ENCODE data around the gene GPR65. TPM values are rescaled to one million over a fixed set of nuclear protein-coding genes. Genes with fewer than 3 reads are reported as not detected.

The GPR65 gene
- polyA plus RNA-seq, 1 of the 3 experiments (the other 2 are of a cell fraction), result under 0.01 TPM

GRCh38 chr14:88010331-88010730, 5.4 kb downstream of the GPR65 start:
- Histone ChIP-seq H4K20me1 (ENCODE audit: insufficient read depth) (no peaks in the 10 kb centered on the region), H3K4me2 (no peak overlapping the region), H3K27ac (ENCODE audit: low read depth in 2 of 2, low read length in 1 of 2) (no peak overlapping the region), H3K9ac (no peak overlapping the region), H2AFZ (ENCODE audit: low read depth) (no peak overlapping the region), H3K36me3 (replicated peaks in 1 of 2; ENCODE audit: control insufficient read depth in 1 of 2, insufficient read depth in 2 of 2, low read length in 1 of 2) (no peaks in the 10 kb centered on the region), H3K79me2 (ENCODE audit: insufficient read depth) (no peaks in the 10 kb centered on the region), H3K9me2 (no peaks in the 10 kb centered on the region), H3K27me3 (ENCODE audit: insufficient read depth) (no peaks in the 10 kb centered on the region), H3K4me3 (ENCODE audit: low read depth in 2 of 2, low read length in 1 of 2) (no peak overlapping the region), H3F3A (replicated peaks; ENCODE audit: insufficient read depth) (no peaks in the 10 kb centered on the region), H3K4me1 (ENCODE audit: control insufficient read depth in 1 of 2, insufficient read depth in 2 of 2, low read depth in 1 of 2, low read length in 1 of 2) (no peaks in the 10 kb centered on the region), H3K9me3 (no peaks in the 10 kb centered on the region)
- whole genome bisulfite sequencing (ENCODE audit: low lambda C conversion rate), result 45% methylated on average over 2 of the region's 2 CpGs
- ChIA-PET POLR2A (no interaction called here), CTCF (no interaction called here)
- no peak for DNase-seq
- no peak for TF ChIP-seq FOXM1 (IDR thresholded peaks at IDR 0.05; ENCODE audit: low read depth)
- no peak for TF ChIP-seq CTCF (IDR thresholded peaks at IDR 0.05)
- TF ChIP-seq TAF1 (IDR thresholded peaks at IDR 0.05; ENCODE audit: borderline replicate concordance, low read depth, low read length), result no peak
- TF ChIP-seq MAX (IDR thresholded peaks at IDR 0.05; ENCODE audit: low read depth), result no peak
- TF ChIP-seq ZBTB33 (IDR thresholded peaks at IDR 0.05; ENCODE audit: borderline replicate concordance, low read depth), result no peak
- TF ChIP-seq REST (IDR thresholded peaks at IDR 0.05; ENCODE audit: low read depth, low read length), result no peak
- no peak for TF ChIP-seq MEF2A (IDR thresholded peaks at IDR 0.05; ENCODE audit: borderline replicate concordance, low read depth)
- TF ChIP-seq POLR2AphosphoS5 (IDR thresholded peaks at IDR 0.05; ENCODE audit: low read depth, low read length), result no peak
- no peak for TF ChIP-seq EP300 (IDR thresholded peaks at IDR 0.05; ENCODE audit: borderline replicate concordance in 1 of 2, low read depth in 1 of 2, low read length in 1 of 2)
- TF ChIP-seq RAD21 (IDR thresholded peaks at IDR 0.05; ENCODE audit: low read length), result no peak
- no peak for TF ChIP-seq IRF3 (IDR thresholded peaks at IDR 0.05; ENCODE audit: low read depth, low read length)
- no peak for TF ChIP-seq PBX3 (IDR thresholded peaks at IDR 0.05)
- no peak for TF ChIP-seq USF1 (IDR thresholded peaks at IDR 0.05; ENCODE audit: borderline replicate concordance, low read depth)
- TF ChIP-seq GATA2 (CRISPR knock-in tag; IDR thresholded peaks at IDR 0.05), result no peak
- no peak for TF ChIP-seq RXRA (IDR thresholded peaks at IDR 0.05; ENCODE audit: borderline replicate concordance, low read depth)
